ENCODE measurements around the gene ACADS. TPM values are rescaled to one million over a fixed set of nuclear protein-coding genes. Genes with fewer than 3 reads are reported as not detected.

The ACADS gene
- polyA plus RNA-seq, 1 donor from 2014 or later, result 3.6 TPM

DNA sequence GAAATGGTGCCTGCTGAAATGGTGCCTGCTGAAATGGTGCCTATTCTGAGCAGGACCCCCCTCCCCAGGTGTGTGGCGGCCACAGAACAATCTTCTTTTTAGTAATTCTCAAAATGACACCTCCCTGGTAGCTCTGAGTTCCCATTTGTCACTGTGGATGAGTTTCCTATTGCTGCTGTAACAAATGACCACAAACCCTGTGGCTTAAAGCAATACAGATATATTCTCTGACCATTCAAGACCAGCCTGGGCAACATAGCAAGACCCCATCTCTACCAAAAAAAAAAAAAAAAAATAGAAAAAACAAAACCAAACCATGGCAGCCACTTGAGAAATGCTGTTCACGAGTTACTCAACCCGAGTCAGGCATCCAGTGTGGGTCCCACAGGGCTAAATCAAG is 7.9 kb downstream of the ACADS start:
- H3K79me2 ChIP-seq (replicated peaks; ENCODE audit: insufficient read depth, low read length), result no peaks in the 10 kb centered on the region
- H3F3A ChIP-seq (ENCODE audit: insufficient read depth, low read length, poor library complexity, severe bottlenecking), result no peaks in the 10 kb centered on the region
- no peaks in the 10 kb centered on the region for H3K36me3 ChIP-seq (ENCODE audit: insufficient read depth, low read length)
- TF ChIP-seq POLR2AphosphoS5 (IDR thresholded peaks at IDR 0.05) (no peak), EP300 (conservative IDR thresholded peaks at IDR 0.05; ENCODE audit: poor library complexity, severe bottlenecking) (no peak), MXI1 (conservative IDR thresholded peaks at IDR 0.05; ENCODE audit: poor library complexity, severe bottlenecking) (no peak), SMC3 (conservative IDR thresholded peaks at IDR 0.05; ENCODE audit: poor library complexity) (no peak), RAD21 (conservative IDR thresholded peaks at IDR 0.05) (no peak), EZH2 (IDR thresholded peaks at IDR 0.05; ENCODE audit: borderline replicate concordance, insufficient read depth, low read length, poor library complexity, severe bottlenecking) (no peak)
- TF ChIP-seq, protein P1, sequence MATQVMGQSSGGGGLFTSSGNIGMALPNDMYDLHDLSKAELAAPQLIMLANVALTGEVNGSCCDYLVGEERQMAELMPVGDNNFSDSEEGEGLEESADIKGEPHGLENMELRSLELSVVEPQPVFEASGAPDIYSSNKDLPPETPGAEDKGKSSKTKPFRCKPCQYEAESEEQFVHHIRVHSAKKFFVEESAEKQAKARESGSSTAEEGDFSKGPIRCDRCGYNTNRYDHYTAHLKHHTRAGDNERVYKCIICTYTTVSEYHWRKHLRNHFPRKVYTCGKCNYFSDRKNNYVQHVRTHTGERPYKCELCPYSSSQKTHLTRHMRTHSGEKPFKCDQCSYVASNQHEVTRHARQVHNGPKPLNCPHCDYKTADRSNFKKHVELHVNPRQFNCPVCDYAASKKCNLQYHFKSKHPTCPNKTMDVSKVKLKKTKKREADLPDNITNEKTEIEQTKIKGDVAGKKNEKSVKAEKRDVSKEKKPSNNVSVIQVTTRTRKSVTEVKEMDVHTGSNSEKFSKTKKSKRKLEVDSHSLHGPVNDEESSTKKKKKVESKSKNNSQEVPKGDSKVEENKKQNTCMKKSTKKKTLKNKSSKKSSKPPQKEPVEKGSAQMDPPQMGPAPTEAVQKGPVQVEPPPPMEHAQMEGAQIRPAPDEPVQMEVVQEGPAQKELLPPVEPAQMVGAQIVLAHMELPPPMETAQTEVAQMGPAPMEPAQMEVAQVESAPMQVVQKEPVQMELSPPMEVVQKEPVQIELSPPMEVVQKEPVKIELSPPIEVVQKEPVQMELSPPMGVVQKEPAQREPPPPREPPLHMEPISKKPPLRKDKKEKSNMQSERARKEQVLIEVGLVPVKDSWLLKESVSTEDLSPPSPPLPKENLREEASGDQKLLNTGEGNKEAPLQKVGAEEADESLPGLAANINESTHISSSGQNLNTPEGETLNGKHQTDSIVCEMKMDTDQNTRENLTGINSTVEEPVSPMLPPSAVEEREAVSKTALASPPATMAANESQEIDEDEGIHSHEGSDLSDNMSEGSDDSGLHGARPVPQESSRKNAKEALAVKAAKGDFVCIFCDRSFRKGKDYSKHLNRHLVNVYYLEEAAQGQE (IDR thresholded peaks at IDR 0.05; ENCODE audit: borderline replicate concordance), result no peak
- no peak overlapping the region for H2AFZ ChIP-seq (ENCODE audit: low read depth, low read length)
- H3K9me3 ChIP-seq (ENCODE audit: low read length), result no peaks in the 10 kb centered on the region
- no peaks in the 10 kb centered on the region for H3K9me2 ChIP-seq (ENCODE audit: insufficient read depth, low read length)
- no peak overlapping the region for H3K4me3 ChIP-seq (ENCODE audit: low read length)
- no peak overlapping the region for H3K4me2 ChIP-seq (ENCODE audit: low read length)
- H3K9ac ChIP-seq (ENCODE audit: low read length), result no peak overlapping the region
- no peak overlapping the region for H3K27ac ChIP-seq (ENCODE audit: low read length)
- no peaks in the 10 kb centered on the region for H3K27me3 ChIP-seq (ENCODE audit: insufficient read depth, low read depth, low read length)
- no peaks in the 10 kb centered on the region for H4K20me1 ChIP-seq (ENCODE audit: insufficient read depth)

DNA sequence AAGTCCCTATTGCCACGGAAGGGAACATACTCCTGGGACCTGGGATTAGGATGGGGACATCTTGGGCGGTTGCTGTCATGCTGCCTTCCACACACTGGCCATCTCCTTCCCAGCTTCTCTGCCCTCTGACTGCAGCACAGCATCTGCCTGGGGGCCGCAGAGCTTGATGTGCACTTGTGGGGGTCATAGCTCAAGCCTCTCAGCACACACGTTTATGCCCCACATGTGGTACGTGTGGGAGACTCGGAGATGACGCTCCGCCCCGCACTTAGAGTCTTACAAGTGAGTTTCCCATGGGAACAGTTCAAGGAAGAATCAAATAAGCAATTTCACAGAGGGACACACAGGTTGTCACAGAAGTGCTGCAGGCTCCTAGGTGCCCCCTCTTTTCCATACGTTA is 8.6 kb downstream of the ACADS start:
- Histone ChIP-seq H3K36me3 (ENCODE audit: insufficient read depth, low read length) (no peaks in the 10 kb centered on the region), H3K27me3 (ENCODE audit: insufficient read depth, low read depth, low read length) (no peaks in the 10 kb centered on the region), H3K27ac (ENCODE audit: low read length) (no peak overlapping the region), H4K20me1 (ENCODE audit: insufficient read depth) (no peaks in the 10 kb centered on the region), H3K9me2 (ENCODE audit: insufficient read depth, low read length) (no peaks in the 10 kb centered on the region), H3F3A (ENCODE audit: insufficient read depth, low read length, poor library complexity, severe bottlenecking) (no peaks in the 10 kb centered on the region), H2AFZ (ENCODE audit: low read depth, low read length) (no peak overlapping the region), H3K9me3 (ENCODE audit: low read length) (no peaks in the 10 kb centered on the region), H3K79me2 (replicated peaks; ENCODE audit: insufficient read depth, low read length) (no peaks in the 10 kb centered on the region), H3K9ac (ENCODE audit: low read length) (no peak overlapping the region), H3K4me3 (ENCODE audit: low read length) (no peak overlapping the region), H3K4me2 (ENCODE audit: low read length) (no peak overlapping the region)
- TF ChIP-seq TAF1 (IDR thresholded peaks at IDR 0.05; ENCODE audit: low read depth), result no peak
- TF ChIP-seq RAD21 (conservative IDR thresholded peaks at IDR 0.05), result no peak
- TF ChIP-seq, protein P2, sequence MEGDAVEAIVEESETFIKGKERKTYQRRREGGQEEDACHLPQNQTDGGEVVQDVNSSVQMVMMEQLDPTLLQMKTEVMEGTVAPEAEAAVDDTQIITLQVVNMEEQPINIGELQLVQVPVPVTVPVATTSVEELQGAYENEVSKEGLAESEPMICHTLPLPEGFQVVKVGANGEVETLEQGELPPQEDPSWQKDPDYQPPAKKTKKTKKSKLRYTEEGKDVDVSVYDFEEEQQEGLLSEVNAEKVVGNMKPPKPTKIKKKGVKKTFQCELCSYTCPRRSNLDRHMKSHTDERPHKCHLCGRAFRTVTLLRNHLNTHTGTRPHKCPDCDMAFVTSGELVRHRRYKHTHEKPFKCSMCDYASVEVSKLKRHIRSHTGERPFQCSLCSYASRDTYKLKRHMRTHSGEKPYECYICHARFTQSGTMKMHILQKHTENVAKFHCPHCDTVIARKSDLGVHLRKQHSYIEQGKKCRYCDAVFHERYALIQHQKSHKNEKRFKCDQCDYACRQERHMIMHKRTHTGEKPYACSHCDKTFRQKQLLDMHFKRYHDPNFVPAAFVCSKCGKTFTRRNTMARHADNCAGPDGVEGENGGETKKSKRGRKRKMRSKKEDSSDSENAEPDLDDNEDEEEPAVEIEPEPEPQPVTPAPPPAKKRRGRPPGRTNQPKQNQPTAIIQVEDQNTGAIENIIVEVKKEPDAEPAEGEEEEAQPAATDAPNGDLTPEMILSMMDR (IDR thresholded peaks at IDR 0.05; ENCODE audit: poor library complexity, severe bottlenecking), result no peak
- TF ChIP-seq EP300 (conservative IDR thresholded peaks at IDR 0.05; ENCODE audit: poor library complexity, severe bottlenecking), result no peak
- TF ChIP-seq, protein P1 (IDR thresholded peaks at IDR 0.05; ENCODE audit: borderline replicate concordance), result no peak
- TF ChIP-seq MXI1 (conservative IDR thresholded peaks at IDR 0.05; ENCODE audit: poor library complexity, severe bottlenecking), result no peak
- no peak for TF ChIP-seq POLR2AphosphoS5 (IDR thresholded peaks at IDR 0.05)
- no peak for TF ChIP-seq SMC3 (conservative IDR thresholded peaks at IDR 0.05; ENCODE audit: poor library complexity)
- TF ChIP-seq EZH2 (IDR thresholded peaks at IDR 0.05; ENCODE audit: borderline replicate concordance, insufficient read depth, low read length, poor library complexity, severe bottlenecking), result no peak

Measured in neural cell (in vitro differentiated cells).